OCI-LY7 (cell line): ENCODE data around the gene MON2. TPM values are rescaled to one million over a fixed set of nuclear protein-coding genes. Genes with fewer than 3 reads are reported as not detected.

Experiments
- BruUV-seq: library from RNA; stranded (reverse); fragments of 400-500 nt; replicated peaks from 2 replicates; lab custom pipeline; 2021; lab: Mats Ljungman, UMichigan
- CTCF ChIA-PET: fragments of 300-600 bp; sonication (Branson Sonifier 250); formaldehyde crosslinking; loops from one replicate; lab custom pipeline; 2022; ENCODE audit warnings: antibody characterized with exemption; ENCODE audit not compliant: unreplicated experiment; lab: Charles Lee
- POLR2A ChIA-PET: fragments of 300-600 bp; sonication (Branson Sonifier 250); formaldehyde crosslinking; loops from one replicate; lab custom pipeline; 2022; ENCODE audit warnings: antibody characterized with exemption; lab: Charles Lee
- DNase-seq: peaks from one replicate; pipeline ENCODE4 v3.0.0-alpha.2; 2015; ENCODE audit warnings: low spot score
- H2AFZ ChIP-seq: fragments of 200-600 bp; sonication (generic), shearing (Covaris generic); 2 replicates; pipeline ENCODE4 v1.6.1; 2014; ENCODE audit warnings: mild to moderate bottlenecking, antibody characterized with exemption, low read length, moderate library complexity
- H3K27ac ChIP-seq: fragments of 200-600 bp; sonication (generic); 2 replicates; pipeline ENCODE4 v1.5.1; 2014; ENCODE audit warnings: mixed run types, low read depth, mild to moderate bottlenecking, moderate library complexity, low read length, inconsistent platforms; ENCODE audit not compliant: poor library complexity, severe bottlenecking
- H3K36me3 ChIP-seq: fragments of 200-600 bp; sonication (generic); 2 replicates; pipeline ENCODE4 v1.6.1; 2014; ENCODE audit warnings: mild to moderate bottlenecking, antibody characterized with exemption, low read length, moderate library complexity, mixed read lengths; ENCODE audit not compliant: insufficient read depth
- H3K4me1 ChIP-seq: fragments of 200-600 bp; sonication (generic); 2 replicates; pipeline ENCODE4 v1.5.1; 2014; ENCODE audit warnings: mild to moderate bottlenecking, low read length; ENCODE audit not compliant: insufficient read depth, poor library complexity, severe bottlenecking
- H3K4me2 ChIP-seq: fragments of 200-600 bp; sonication (generic); 2 replicates; pipeline ENCODE4 v1.6.1; 2014; ENCODE audit warnings: mild to moderate bottlenecking, low read length
- H3K4me3 ChIP-seq: fragments of 200-600 bp; sonication (generic); 2 replicates; pipeline ENCODE4 v1.5.1; 2014; ENCODE audit warnings: mild to moderate bottlenecking, low read depth, low read length; ENCODE audit not compliant: poor library complexity, severe bottlenecking
- H3K79me2 ChIP-seq: fragments of 200-600 bp; sonication (generic); 2 replicates; pipeline ENCODE4 v1.6.1; 2016; ENCODE audit warnings: low read depth, mild to moderate bottlenecking, low read length, moderate library complexity, mixed read lengths; ENCODE audit not compliant: insufficient read depth
- H3K9me2 ChIP-seq: fragments of 200-600 bp; sonication (generic); 2 replicates; pipeline ENCODE4 v1.6.1; 2016; ENCODE audit warnings: mild to moderate bottlenecking, low read length, mixed read lengths; ENCODE audit not compliant: insufficient read depth
- H3K9me3 ChIP-seq: fragments of 200-600 bp; sonication (generic); 2 replicates; pipeline ENCODE4 v1.6.1; 2014; ENCODE audit warnings: mild to moderate bottlenecking, mixed run types, low read length, mixed read lengths
- H4K20me1 ChIP-seq: fragments of 200-600 bp; sonication (generic); 2 replicates; pipeline ENCODE4 v1.6.1; 2014; ENCODE audit warnings: mild to moderate bottlenecking, antibody characterized with exemption, low read length, moderate library complexity, mixed read lengths; ENCODE audit not compliant: insufficient read depth
- CTCF ChIP-seq: fragments of 200-600 bp; sonication (generic); conservative IDR thresholded peaks from 2 replicates; pipeline ENCODE4 v1.5.1; 2014; ENCODE audit warnings: mild to moderate bottlenecking, antibody characterized with exemption, low read length, moderate library complexity, mixed read lengths
- EZH2phosphoT487 ChIP-seq: fragments of 200-600 bp; sonication (generic); IDR thresholded peaks from 2 replicates; pipeline ENCODE4 v1.6.1; 2018; ENCODE audit warnings: low read depth, borderline replicate concordance, mild to moderate bottlenecking, mixed run types, antibody characterized with exemption, low read length, moderate library complexity, mixed read lengths
- intact Hi-C: fragments of 100-400 bp; cut with micrococcal nuclease; formaldehyde crosslinking; loops from one replicate; pipeline ENCODE4 v1.10.0; 2022; ENCODE audit not compliant: unreplicated experiment
- total RNA-seq, 2 experiments: library from RNA; depleted of rRNA in 1 of 2; stranded (reverse); fragments of >200 nt in 1 of 2; shearing (Covaris generic) in 1 of 2; gene quantifications; 2 replicates each; pipeline ENCODE4 v1.2.3, GENCODE V29; 2014 to 2022

The MON2 gene
- total RNA-seq, 2 experiments from 2014 or later, result 31.6 to 54.7 TPM

- ChIA-PET POLR2A (no interaction called here), CTCF (no interaction called here)
- H4K20me1 ChIP-seq, result no peaks in the 10 kb centered on the region
- BruUV-seq, result no TSS peak
- no peak for DNase-seq
- H3K4me3 ChIP-seq, result no peak overlapping the region
- H3K9me3 ChIP-seq, result no peaks in the 10 kb centered on the region
- H2AFZ ChIP-seq, result no peak overlapping the region
- no peak overlapping the region for H3K27ac ChIP-seq
- H3K36me3 ChIP-seq, result peaks cover 11% of the 10 kb centered on the region; the same call in 1 of the 2 replicates
- no peak overlapping the region for H3K4me2 ChIP-seq
- intact Hi-C loops, result no loop called here
- H3K79me2 ChIP-seq, result no peaks in the 10 kb centered on the region
- H3K4me1 ChIP-seq, result no peaks in the 10 kb centered on the region
- H3K9me2 ChIP-seq, result no peaks in the 10 kb centered on the region
- no peak for TF ChIP-seq CTCF
- no peak for TF ChIP-seq EZH2phosphoT487
These were observed 58.6 kb downstream of the MON2 start for GRCh38 chr12:62525271-62525670.

- Histone ChIP-seq H3K36me3 (peaks cover 43% of the 10 kb centered on the region), H3K4me2 (no peak overlapping the region), H3K27ac (no peak overlapping the region), H3K79me2 (no peaks in the 10 kb centered on the region), H3K4me1 (no peaks in the 10 kb centered on the region), H3K9me3 (no peaks in the 10 kb centered on the region), H3K4me3 (no peak overlapping the region), H4K20me1 (no peaks in the 10 kb centered on the region), H2AFZ (no peak overlapping the region), H3K9me2 (no peaks in the 10 kb centered on the region)
- no TSS peak for BruUV-seq
- ChIA-PET CTCF (no interaction called here), POLR2A (interaction anchor here (1.0 kb wide), 1 partner anchor 61 kb away, joined by 3 read pairs; no protein-coding TSS in a partner anchor)
- DNase-seq, result no peak
- no peak for TF ChIP-seq EZH2phosphoT487
- no peak for TF ChIP-seq CTCF
- intact Hi-C loops, result no loop called here
These were observed 64.0 kb downstream of the MON2 start for GRCh38 chr12:62530596-62530995.

GRCh38 chr12:62532333-62532732, 65.7 kb downstream of the MON2 start:
- Histone ChIP-seq H3K4me2 (no peak overlapping the region), H3K79me2 (no peaks in the 10 kb centered on the region), H3K27ac (no peak overlapping the region), H3K4me1 (no peaks in the 10 kb centered on the region), H4K20me1 (no peaks in the 10 kb centered on the region), H3K9me3 (no peaks in the 10 kb centered on the region), H3K36me3 (peaks cover 52% of the 10 kb centered on the region), H3K9me2 (no peaks in the 10 kb centered on the region), H2AFZ (no peak overlapping the region), H3K4me3 (no peak overlapping the region)
- intact Hi-C loops, result no loop called here
- no peak for DNase-seq
- CTCF ChIA-PET, result no interaction called here
- no TSS peak for BruUV-seq
- POLR2A ChIA-PET, result interaction anchor here (0.5 kb wide), 1 partner anchor 79 kb away, joined by 3 read pairs; no protein-coding TSS in a partner anchor
- TF ChIP-seq EZH2phosphoT487 (no peak), CTCF (no peak)
